Activated CD4-positive, alpha-beta T cell treated with anti-CD3 and anti-CD28 coated beads for 4 hours (primary cell): ENCODE data around the gene PHF23.

Experiments
- DNase-seq, 2 donors: peaks; one replicate each; pipeline ENCODE4 v3.0.0-alpha.2; 2020

PHF23 gene

GRCh38 chr17:7196651-7197401, 42.4 kb downstream of the PHF23 start:
- DNase-seq = no peak

GRCh38 chr17:7195971-7196370, 43.3 kb downstream of the PHF23 start:
- no peak for DNase-seq

GRCh38 chr17:7192271-7192937, 46.9 kb downstream of the PHF23 start:
- DNase-seq = no peak

- no peak for DNase-seq
Measured at GRCh38 chr17:7191571-7192270, 47.5 kb downstream of the PHF23 start.

DNA sequence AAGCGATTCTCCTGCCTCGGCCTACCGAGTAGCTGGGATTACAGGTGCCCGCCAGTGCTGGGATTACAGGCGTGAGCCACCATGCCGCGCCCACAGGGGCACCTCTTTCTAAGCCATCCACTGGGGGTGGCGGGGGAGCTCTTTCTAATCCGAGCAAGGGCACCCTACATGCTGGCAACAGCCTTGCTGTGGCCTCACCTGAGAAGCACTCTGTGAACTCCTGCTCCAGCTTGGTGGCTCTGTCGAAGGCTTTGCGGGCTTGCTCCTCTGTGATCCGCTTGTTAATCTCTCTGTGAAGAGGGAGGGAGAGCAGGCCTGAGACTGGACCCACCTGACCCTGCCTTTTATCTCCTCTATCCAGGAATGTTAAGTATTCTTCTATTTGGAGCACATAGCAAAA, 48.2 kb downstream of the PHF23 start:
- no peak for DNase-seq

DNA sequence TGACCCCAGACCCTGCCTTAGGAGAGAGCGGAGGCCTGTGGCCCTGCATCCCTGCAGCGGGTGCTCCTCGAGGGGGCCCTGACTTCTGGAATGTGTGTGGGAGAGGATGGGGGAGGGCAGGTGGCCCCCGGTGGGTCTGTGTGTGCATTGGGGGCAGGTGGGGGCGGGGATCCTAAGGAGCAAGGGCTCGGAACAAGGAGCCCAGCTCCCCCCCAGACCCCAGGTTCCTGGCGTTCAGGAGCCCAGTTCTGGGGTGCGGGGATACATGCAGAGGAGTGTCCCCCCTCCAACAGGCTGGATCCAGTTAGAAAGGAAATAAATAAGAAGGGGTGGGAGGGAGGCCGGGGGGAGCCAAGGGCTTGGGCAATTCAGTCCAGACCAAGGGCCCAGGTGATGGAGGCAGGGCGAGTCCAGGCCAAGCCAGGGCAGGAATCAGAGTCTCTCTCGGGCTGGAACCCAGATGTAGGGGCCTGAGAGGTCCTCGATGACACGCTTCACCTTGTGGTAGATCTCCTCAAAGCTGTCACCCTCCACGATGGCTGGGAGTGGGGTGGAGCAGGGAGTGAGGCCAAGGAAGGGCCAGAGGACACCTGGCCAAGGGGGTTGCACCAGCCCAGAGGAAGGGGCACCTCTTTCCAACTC, 48.9 kb downstream of the PHF23 start:
- no peak for DNase-seq

- no peak for DNase-seq
Measured at GRCh38 chr17:7186241-7186640, 53.0 kb downstream of the PHF23 start.
